SIG-M5 (cell line): Measurements from ENCODE around the gene A4GALT.
"Not testable (repeated sequence)": the region's sequence is repeated elsewhere in the genome, so short reads cannot be mapped to it uniquely, and the experiment has no call there.

ENCODE experiments used
- DNase-seq: peaks from one replicate; lab custom pipeline; 2025; lab: John Stamatoyannopoulos, UW

Gene A4GALT

GRCh38 chr22:42742940-42743339, 22.3 kb upstream of the A4GALT start:
- no peak for DNase-seq

DNA sequence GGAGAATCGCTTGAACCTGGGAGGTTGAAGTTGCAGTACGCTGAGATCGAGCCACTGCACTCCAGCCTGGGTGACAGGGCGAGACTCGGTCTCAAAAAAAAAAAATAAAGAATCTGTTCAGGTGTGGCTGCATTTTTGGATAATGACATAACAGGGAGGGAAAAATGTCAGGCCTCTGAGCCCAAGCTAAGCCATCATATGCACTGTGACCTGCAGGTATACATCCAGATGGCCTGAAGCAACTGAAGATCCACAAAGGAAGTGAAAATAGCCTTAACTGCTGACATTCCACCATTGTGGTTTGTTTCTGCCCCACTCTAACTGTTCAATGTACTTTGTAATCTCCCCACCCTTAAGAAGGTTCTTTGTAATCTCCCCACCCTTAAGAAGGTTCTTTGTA, 19.6 kb upstream of the A4GALT start:
- DNase-seq = not testable (repeated sequence)

DNA sequence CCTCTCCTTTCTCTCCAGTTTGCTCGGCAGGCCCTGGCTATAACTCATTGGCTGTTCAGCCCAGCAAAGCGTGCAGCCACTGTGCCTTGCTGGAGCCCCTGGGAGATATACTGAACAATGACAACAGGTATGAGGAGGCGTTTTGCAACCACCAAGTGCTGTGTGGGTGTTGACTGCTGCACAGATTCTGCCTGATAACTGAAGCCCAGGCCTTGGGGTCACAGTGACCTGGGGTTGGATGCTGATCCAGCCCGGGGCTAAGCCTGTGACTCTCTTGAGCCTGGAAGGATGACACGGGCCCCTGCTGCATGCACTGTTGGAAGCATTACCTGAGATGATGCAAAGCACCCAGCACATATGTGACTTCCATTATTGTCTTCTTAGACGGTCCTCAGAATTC, 13.7 kb upstream of the A4GALT start:
- DNase-seq = no peak

GRCh38 chr22:42733394-42733793, 12.7 kb upstream of the A4GALT start:
- DNase-seq = not testable (repeated sequence)

- DNase-seq = no peak
Observed at GRCh38 chr22:42732081-42732480, 11.4 kb upstream of the A4GALT start.

- no peak for DNase-seq
Observed at GRCh38 chr22:42726811-42727210, 6.1 kb upstream of the A4GALT start.

- DNase-seq = no peak
Observed at GRCh38 chr22:42725606-42726355, 5.1 kb upstream of the A4GALT start.

DNA sequence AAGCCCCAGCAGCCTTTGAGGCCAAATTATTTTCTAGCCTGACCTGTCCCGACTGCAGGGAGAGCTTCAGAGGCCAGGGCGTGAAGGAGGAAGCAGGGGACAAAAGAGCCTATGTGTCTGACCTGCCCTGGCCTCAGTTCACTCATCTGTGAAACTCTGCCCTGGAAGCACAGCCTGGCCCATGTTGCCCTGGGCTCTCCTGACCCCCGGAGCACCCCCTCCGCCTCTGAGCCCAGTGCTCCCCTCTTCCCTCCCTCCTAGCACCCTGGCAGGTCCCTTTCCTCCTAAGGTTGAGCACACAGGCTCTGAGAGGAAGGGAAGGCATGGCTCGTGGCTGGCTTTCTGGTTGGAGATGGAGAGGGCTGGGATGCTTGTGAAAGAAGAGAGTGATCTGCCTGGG, 3.4 kb upstream of the A4GALT start:
- DNase-seq = no peak

- DNase-seq = no peak
Observed at GRCh38 chr22:42721045-42721434, 370 bp upstream of the A4GALT start.

DNA sequence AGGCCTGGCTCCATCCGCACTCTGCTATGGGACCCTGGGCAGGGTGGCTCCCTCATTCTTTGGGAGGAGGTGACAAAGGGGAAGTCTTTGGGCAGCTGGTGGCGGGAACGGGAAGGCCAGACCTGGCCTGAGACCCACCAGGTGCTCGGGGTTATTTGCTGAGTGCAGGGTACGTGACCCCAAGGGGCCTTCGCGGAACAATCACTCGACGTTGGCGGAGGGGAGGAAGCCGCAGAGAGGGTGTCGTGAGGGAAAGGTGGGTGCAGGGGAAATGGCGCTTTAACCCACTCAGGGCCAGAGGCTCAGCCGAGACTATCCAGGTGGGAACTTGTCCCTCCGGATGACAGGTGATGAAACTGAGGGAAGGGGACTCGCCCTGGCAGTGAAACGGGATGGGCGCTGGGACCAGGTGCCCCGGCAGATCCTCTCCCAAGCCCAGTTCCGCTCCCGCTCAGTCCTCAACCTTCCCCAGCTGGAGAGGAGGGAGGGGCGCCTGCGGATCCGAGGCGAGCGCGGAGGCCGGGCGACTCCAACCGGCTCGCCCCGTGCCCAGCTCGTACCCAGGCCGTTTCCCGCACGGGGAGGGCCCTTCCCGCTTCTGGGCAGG, 911 bp downstream of the A4GALT start:
- DNase-seq = no peak

DNA sequence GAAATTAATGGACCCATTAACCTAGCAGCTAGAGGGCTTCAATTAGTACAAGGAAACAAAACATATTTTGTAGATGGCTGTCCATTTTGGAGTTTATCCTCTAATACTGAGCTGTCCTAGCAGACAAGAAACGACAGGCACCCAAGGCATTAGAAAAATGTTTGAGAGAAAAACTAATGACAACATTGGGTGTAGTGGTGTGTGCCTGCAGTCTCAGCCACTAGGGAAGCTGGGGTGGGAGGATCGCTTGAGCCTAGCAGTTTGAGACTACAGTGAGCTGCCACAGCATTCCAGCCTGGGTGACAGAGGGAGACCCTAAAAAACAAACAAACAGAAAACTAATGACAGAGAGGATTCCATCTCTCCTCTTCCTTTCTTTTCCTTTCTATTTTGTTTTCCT, 1.5 kb downstream of the A4GALT start:
- DNase-seq = no peak

GRCh38 chr22:42717197-42717928, 3.3 kb downstream of the A4GALT start:
- DNase-seq = no peak

DNA sequence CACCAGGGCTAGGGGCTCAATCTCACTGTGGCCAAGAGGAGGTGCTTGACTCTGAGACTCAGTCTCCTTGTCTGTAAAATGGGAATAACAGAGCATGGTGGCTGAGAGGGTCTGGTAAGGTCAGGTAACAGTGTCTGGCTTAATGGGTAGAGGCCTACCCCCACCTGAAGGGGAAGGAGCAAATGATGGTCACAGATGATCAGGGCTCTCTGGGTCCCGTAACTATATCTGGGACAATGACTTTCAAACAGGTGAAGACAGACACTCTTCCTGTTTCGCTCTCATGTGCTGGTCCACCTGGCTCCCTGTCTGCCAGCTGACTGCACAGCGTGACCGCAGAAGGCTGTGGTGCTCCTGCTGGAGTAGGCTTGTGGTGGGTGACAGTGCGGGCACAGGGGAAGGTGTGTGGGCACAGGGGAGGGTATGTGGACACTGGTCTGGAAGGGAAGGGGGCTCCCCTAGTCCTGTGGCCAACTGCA, 4.0 kb downstream of the A4GALT start:
- no peak for DNase-seq

DNA sequence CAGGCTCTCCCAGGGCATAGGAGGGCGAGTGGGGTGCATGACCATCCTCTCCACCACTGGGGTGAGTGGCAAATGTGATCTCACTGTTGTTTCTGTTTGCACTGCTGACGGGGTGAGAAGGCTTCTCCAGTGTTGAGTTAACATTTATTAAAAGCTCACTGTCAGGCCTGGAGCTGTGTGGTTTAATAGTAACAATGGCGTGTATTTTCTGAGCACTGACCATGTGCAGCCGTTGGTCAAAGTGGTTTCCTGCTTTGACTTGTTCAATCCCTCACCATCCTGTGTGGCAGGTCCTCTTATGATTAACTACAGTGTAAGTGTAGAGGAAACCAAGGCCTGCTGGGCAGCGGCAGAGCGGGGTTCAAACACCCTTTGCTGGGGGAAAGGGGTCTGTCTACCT, 4.4 kb downstream of the A4GALT start:
- no peak for DNase-seq

DNA sequence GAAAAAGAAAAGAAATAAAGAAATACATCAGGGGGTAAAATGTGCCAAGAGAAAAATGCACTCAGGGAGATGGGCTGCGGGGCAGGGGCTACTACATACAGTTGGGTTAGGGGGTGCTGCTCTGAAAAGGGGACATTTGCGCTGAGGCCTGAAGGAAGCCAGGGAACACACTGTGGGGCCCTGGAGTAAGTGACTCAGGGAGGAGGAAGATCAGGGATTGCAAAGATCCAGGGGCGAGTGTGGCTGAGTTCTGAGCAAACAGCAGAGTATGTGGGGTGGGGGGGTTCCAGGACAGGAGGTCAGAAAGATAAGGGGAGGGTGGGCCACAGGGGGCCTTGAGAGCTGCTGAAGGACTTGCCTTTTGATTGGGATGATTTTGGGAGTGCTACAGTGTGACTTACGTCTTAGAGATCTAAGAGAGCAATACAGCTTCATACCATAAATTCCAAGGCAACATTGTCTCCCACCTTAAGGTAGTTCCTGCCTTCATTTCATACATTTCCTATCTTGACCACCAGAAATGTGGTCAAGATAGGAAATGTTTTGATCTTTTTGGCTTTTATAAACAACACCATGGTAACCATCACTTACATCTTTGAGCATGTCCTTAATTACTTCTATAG, 5.8 kb downstream of the A4GALT start:
- no peak for DNase-seq

DNA sequence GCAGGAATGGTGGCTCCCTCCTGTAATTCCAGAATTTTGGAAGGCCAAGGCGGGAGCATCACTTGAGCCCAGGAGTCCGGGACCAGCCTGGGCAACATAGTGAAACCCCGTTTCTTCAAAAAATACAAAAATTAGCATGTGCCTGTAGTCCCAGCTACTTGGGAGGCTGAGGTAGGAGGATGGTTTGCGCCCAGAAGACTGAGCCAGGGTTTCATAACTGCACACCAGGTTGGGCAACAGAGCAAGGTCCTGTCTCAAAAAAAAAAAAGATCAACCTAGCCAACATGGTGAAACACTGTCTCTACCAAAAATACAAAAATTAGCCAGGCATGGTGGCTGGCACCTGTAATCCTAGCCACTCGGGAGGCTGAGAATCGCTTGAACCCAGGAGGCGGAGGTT, 6.4 kb downstream of the A4GALT start:
- no peak for DNase-seq

DNA sequence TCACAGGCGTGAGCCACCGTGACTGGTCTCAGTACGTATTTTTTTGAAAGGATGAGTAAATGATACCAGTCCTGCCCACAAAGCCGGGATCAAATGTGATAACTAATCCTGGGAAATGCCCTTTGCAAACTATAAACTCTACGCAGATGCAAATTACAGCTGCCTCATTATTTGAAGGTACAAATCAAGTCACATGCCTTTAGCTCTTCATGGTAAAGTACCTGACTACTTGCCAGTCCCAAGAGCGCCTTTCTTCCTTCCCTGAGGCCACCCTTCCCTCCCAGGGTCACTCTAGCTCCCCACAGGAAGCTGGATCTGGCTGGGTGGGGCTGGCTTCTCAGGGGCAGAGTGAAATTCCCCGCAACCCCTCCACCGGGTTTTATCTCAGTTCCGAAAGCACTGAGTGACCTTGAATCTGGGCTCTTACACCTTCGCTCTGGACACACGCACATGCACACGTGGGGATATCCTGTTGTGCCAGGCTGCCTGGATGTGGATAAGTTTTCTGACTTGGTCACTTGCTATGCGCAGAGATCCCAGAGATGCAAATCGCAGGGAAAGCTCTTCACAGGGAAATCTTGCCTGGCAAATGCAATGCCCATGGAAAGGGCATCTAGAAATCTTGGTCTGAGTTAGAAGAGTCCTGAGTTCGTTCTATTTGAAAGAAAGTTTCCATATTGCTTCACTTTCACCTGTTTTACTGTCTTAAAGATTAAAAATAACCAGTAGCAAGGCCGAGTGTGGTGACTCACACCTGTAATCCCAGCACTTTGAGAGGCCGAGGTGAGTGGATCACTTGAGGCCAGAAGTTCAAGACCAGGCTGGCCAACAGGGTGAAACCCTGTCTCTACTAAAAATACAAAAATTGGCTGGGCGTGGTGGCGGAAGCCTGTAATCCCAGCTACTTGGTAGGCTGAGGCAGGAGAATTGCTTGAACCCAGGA, 8.5 kb downstream of the A4GALT start:
- no peak for DNase-seq

GRCh38 chr22:42711281-42711731, 9.4 kb downstream of the A4GALT start:
- DNase-seq = no peak

DNA sequence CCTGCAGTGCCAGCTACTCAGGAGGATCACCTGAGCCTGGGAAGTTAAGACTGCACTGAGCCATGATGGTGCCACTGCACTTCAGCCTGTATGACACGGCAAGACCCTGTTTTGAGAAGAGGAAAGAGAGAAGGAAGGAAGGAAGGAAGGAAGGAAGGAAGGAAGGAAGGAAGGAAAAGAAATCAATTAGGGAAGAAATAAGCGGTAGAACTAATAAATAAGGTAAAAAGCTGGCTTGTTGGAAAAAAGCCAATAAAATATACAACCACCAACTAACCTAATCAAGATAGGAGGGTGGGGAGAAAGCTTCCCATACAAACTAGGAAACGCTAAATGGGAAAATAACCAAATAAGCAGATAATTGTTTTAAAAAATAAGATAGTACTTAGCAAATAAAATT, 12.3 kb downstream of the A4GALT start:
- no peak for DNase-seq

- DNase-seq = no peak
Observed at GRCh38 chr22:42707496-42707895, 13.2 kb downstream of the A4GALT start.

DNA sequence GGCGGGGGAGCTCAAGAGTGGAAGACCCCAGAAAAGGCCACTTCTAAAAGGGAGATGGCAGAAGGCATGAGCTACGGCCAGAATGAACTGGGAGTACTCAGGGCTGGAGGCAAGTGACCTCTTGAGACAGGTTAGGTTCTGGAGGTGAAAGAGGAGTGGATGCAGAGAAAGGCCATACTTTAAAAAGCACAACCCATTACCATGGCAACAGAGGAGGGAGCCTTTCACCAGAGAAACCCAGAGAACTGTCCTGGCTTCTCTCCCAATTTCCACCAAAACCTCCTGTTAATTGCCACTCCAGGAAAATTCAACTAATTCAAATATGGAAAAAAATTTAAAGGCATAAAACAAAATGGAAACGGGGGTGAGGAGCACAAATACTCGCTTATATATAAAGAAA, 15.8 kb downstream of the A4GALT start:
- no peak for DNase-seq
